ENCODE data around the gene PPP1R3G. TPM values are rescaled to one million over a fixed set of nuclear protein-coding genes. Genes with fewer than 3 reads are reported as not detected.
A peak's percentile ranks its signal among the peaks of the same experiment; 100 is the strongest.

Gene PPP1R3G
- total RNA-seq, 1 experiment from 2014 or later: not detected

GRCh38 chr6:5112066-5112799 is 27.1 kb downstream of the PPP1R3G start:
- Histone ChIP-seq H3K4me1 (ENCODE audit: insufficient read depth, low read length) (no peaks in the 10 kb centered on the region), H4K5ac (ENCODE audit: insufficient read length, low read depth, low read length) (no peak overlapping the region), H3K9me3 (ENCODE audit: control insufficient read depth, low read depth, low read length) (no peaks in the 10 kb centered on the region), H4K91ac (ENCODE audit: insufficient read length, low read depth, low read length) (no peak overlapping the region), H3K56ac (ENCODE audit: insufficient read length, low read depth, low read length) (no peak overlapping the region), H2BK12ac (ENCODE audit: insufficient read length, low read depth, low read length) (no peak overlapping the region), H3K18ac (ENCODE audit: insufficient read length, low read depth, low read length) (no peak overlapping the region), H3T11ph (ENCODE audit: low read length) (no peak overlapping the region), H3K79me1 (ENCODE audit: insufficient read depth, low read depth, low read length, poor library complexity, severe bottlenecking) (no peaks in the 10 kb centered on the region), H2BK5ac (ENCODE audit: insufficient read length, low read length) (no peak overlapping the region), H4K8ac (replicated peaks; ENCODE audit: insufficient read length, low read depth, low read length) (no peak overlapping the region), H3K23ac (ENCODE audit: insufficient read length, low read depth, low read length) (no peak overlapping the region), H2BK20ac (ENCODE audit: low read depth, low read length, poor library complexity, severe bottlenecking) (no peak overlapping the region), H3K79me2 (ENCODE audit: insufficient read depth, low read length) (no peaks in the 10 kb centered on the region), H3K9ac (ENCODE audit: extremely low read depth, insufficient read length, low read length) (no peak overlapping the region), H3K14ac (ENCODE audit: insufficient read depth, low read length) (no peak overlapping the region), H2BK15ac (ENCODE audit: low read depth, low read length) (no peak overlapping the region), H3K27ac (ENCODE audit: insufficient read length, low read depth, low read length) (no peak overlapping the region), H2AFZ (ENCODE audit: low read length) (no peak overlapping the region), H3K4ac (ENCODE audit: low read depth, low read length) (no peak overlapping the region), H3K27me3 (ENCODE audit: insufficient read depth, low read length) (no peaks in the 10 kb centered on the region), H2AK5ac (ENCODE audit: insufficient read length, low read length) (no peak overlapping the region), H4K20me1 (ENCODE audit: control insufficient read depth, insufficient read depth, insufficient read length) (no peaks in the 10 kb centered on the region), H3K4me2 (ENCODE audit: insufficient read depth, insufficient read length, low read length) (no peak overlapping the region), H2BK120ac (ENCODE audit: low read depth, low read length, poor library complexity, severe bottlenecking) (no peak overlapping the region), H3K23me2 (ENCODE audit: insufficient read length, low read depth, low read length, poor library complexity, severe bottlenecking) (no peaks in the 10 kb centered on the region)
- Mint-ChIP-seq H3K27ac (peak overlapping the region in 1 of 3 experiments; percentile 17; a peak in 1 of 7 replicates), H3K9me3 (no peaks in the 10 kb centered on the region), H3K4me1 (no peaks in the 10 kb centered on the region; a peak in 1 of 4 replicates), H3K36me3 (ENCODE audit: insufficient read depth in 1 of 3, low read depth in 3 of 3) (peaks cover 0 to 8% (median 2%) of the 10 kb centered on the region in 3 experiments; a peak in 2 of 7 replicates), H3K27me3 (ENCODE audit: low read depth) (0 out of 2 replicates have a peak, but pooled peaks cover 2% of the 10 kb centered on the region), H3K4me3 (no peak overlapping the region)
- DNase-seq: no peak
- WGBS (ENCODE audit: extremely low coverage, insufficient read length, low lambda C conversion rate): no CpG with 5 or more reads among the region's 17 CpGs
- TF ChIP-seq CTCF (conservative IDR thresholded peaks at IDR 0.05): no peak
